ENCODE data around the gene KCNQ5.
A peak's percentile ranks its signal among the peaks of the same experiment; 100 is the strongest.
"Not testable (repeated sequence)": the region's sequence is repeated elsewhere in the genome, so short reads cannot be mapped to it uniquely, and the experiment has no call there.

The KCNQ5 gene

DNA sequence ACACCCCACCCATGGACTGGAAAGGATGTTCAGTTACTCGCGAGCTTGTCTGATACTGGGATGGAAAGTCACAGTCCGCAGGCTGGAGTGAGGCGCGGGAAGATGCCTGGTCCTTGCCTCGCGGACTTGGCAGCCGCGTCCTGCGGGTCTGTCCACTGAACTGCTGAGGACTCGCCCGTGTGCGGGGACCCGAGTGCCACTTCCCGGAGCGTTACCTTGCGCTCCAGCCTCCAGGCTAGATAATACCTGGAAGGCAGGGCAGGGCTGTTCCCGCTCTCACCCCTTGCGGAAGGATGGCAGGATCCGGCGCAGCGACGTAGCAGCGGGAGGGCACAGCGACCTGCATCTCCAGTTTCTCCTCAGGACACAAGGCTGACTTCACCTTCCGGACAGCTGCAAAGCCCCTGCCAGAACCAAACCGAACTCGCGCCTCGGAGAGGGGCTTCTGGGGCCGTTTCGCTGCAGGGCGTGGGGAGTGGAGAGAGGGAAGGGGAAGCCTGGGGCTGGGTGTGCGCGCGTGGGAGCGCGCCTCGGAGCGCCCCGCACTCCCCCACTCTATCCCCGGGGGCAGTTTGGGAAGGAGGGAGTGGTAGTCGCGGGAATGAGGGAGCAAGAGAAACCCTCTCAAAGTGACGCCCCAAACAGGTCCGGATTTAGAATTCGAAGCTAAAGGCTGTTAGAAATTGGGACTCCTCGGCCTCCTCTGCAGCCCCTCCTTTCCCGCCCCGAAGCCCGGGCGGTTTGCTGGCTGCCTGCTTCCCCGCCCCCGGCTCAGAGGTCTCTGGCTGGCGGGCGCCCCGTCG is at the start of gene KCNQ5:
TSS of gene KCNQ5 (plus strand) at position 774 of the 803 bp plus-strand sequence.
- peak; percentile 27 for DNase-seq
- no peak for ATAC-seq (replicated peaks)
- peak within 1 kb of the TSS; percentile 97 to 100 for H3K4me3 Mint-ChIP-seq
- H3K9me3 Mint-ChIP-seq = no peaks in the 10 kb centered on the region
- peaks cover 29 to 44% of the 10 kb centered on the region in 2 donors for H3K4me1 Mint-ChIP-seq
- H3K27ac Mint-ChIP-seq = peak within 1 kb of the TSS; percentile 99
- no peaks in the 10 kb centered on the region for H3K27me3 Mint-ChIP-seq
- peaks cover 0 to 3% of the 10 kb centered on the region in 2 donors for H3K36me3 Mint-ChIP-seq

DNA sequence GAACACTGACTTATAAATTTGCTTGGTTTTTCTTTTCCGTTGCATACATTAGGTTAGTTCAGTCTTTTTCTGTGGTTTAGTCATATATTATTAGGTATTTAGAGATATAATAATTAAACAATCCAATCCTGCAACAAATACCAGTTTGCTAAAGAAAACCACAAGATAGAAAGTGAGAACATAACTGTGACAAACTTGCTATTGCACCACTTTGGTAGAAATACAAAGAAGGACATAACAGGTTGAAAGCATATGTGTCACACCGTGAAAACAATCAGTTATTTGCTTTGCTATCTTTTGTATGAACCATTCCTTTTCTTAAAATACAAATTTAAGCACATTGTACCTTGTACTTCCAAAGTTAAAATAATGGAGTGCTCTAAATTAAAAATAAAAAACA is 42.0 kb upstream of the KCNQ5 start:
- H3K9me3 Mint-ChIP-seq = peaks cover 3 to 5% of the 10 kb centered on the region in 2 donors
- H3K4me1 Mint-ChIP-seq = peaks cover 0 to 4% of the 10 kb centered on the region in 2 donors
- H3K4me3 Mint-ChIP-seq = no peak overlapping the region

GRCh38 chr6:72580281-72580940 is 41.5 kb upstream of the KCNQ5 start:
- peaks cover 5 to 11% of the 10 kb centered on the region in 2 donors for H3K27me3 Mint-ChIP-seq
- H3K27ac Mint-ChIP-seq = no peak overlapping the region
- H3K9me3 Mint-ChIP-seq = peaks cover 3 to 5% of the 10 kb centered on the region in 2 donors
- no peaks in the 10 kb centered on the region for H3K36me3 Mint-ChIP-seq
- ATAC-seq (replicated peaks) (peak in 1 of 2 donors; percentile 48), DNase-seq (no peak)
- H3K4me1 Mint-ChIP-seq = peaks cover 0 to 4% of the 10 kb centered on the region in 2 donors
- no peak overlapping the region for H3K4me3 Mint-ChIP-seq

More for the DNA sequence above, 42.0 kb upstream of the KCNQ5 start:
- no peaks in the 10 kb centered on the region for H3K36me3 Mint-ChIP-seq
- H3K27ac Mint-ChIP-seq = no peak overlapping the region
- DNase-seq = no peak
- H3K27me3 Mint-ChIP-seq = peaks cover 5 to 11% of the 10 kb centered on the region in 2 donors
- no peak for ATAC-seq (replicated peaks)

- H3K9me3 Mint-ChIP-seq; H3K4me3 Mint-ChIP-seq; H3K36me3 Mint-ChIP-seq; ATAC-seq (replicated peaks); H3K27ac Mint-ChIP-seq; H3K4me1 Mint-ChIP-seq; DNase-seq: not testable (repeated sequence)
- H3K27me3 Mint-ChIP-seq = peaks cover 5 to 11% of the 10 kb centered on the region in 2 donors
Measured at GRCh38 chr6:72580950-72581349, 40.9 kb upstream of the KCNQ5 start.

DNA sequence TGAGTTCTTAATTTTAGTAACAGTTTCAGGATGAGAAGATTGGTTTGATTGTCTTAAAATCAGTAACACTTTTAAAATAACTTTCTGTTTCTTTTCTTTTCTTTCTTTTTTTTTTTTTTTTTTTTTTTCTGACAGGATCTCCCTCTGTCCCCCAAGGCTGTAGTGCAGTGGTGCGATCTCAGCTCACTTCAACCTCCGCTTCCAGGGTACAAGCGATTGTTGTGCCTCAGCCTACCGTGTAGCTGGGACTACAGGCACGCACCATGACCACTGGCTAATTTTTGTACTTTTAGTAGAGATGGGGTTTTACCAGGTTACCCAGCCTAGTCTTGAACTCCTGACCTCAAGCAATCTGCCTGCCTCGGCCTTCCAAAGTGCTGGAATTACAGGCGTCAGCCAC is 33.7 kb upstream of the KCNQ5 start:
- H3K9me3 Mint-ChIP-seq = no peaks in the 10 kb centered on the region
- DNase-seq (no peak), ATAC-seq (replicated peaks) (no peak)
- no peak overlapping the region for H3K4me3 Mint-ChIP-seq
- no peak overlapping the region for H3K27ac Mint-ChIP-seq
- H3K36me3 Mint-ChIP-seq = no peaks in the 10 kb centered on the region
- H3K4me1 Mint-ChIP-seq = no peaks in the 10 kb centered on the region
- H3K27me3 Mint-ChIP-seq = peaks cover 0 to under 1% of the 10 kb centered on the region in 2 donors

DNA sequence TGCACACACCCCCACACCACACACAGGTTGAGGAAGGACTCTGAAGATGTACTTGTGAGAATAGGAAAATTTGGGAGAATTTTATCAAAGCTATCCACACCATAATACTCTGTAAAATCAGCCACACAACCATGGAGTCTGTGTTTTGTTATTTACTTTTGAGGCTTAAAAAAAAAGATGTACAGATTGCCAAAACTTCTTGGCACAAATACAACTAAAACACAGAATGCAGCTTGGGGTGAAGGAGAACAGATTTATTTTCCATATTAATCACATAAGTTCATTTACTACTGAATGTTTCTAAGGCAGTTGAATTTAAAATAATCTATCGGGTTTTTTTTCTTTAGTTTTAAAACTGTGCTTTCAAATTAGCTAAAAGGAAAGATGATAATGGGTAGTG is 32.8 kb upstream of the KCNQ5 start:
- ATAC-seq (replicated peaks) = no peak
- no peak for DNase-seq
- Mint-ChIP-seq H3K27ac (no peak overlapping the region), H3K4me1 (no peaks in the 10 kb centered on the region), H3K36me3 (no peaks in the 10 kb centered on the region), H3K9me3 (no peaks in the 10 kb centered on the region), H3K4me3 (no peak overlapping the region), H3K27me3 (peaks cover 3 to 4% of the 10 kb centered on the region in 2 donors)

GRCh38 chr6:72595812-72596211 is 26.1 kb upstream of the KCNQ5 start:
- peaks cover 16 to 24% of the 10 kb centered on the region in 2 donors for H3K27me3 Mint-ChIP-seq
- no peak for ATAC-seq (replicated peaks)
- no peaks in the 10 kb centered on the region for H3K9me3 Mint-ChIP-seq
- H3K27ac Mint-ChIP-seq = no peak overlapping the region
- H3K36me3 Mint-ChIP-seq = no peaks in the 10 kb centered on the region
- H3K4me1 Mint-ChIP-seq = no peaks in the 10 kb centered on the region
- no peak for DNase-seq
- H3K4me3 Mint-ChIP-seq = no peak overlapping the region

- ATAC-seq (replicated peaks) (no peak), DNase-seq (no peak)
- Mint-ChIP-seq H3K4me3 (peak overlapping the region in 1 of 2 donors; percentile 6), H3K4me1 (peaks cover 13 to 31% of the 10 kb centered on the region in 2 donors), H3K27ac (peak overlapping the region; percentile 56), H3K36me3 (no peaks in the 10 kb centered on the region), H3K27me3 (no peaks in the 10 kb centered on the region), H3K9me3 (no peaks in the 10 kb centered on the region)
Measured at GRCh38 chr6:72616406-72617015, 5.4 kb upstream of the KCNQ5 start.

DNA sequence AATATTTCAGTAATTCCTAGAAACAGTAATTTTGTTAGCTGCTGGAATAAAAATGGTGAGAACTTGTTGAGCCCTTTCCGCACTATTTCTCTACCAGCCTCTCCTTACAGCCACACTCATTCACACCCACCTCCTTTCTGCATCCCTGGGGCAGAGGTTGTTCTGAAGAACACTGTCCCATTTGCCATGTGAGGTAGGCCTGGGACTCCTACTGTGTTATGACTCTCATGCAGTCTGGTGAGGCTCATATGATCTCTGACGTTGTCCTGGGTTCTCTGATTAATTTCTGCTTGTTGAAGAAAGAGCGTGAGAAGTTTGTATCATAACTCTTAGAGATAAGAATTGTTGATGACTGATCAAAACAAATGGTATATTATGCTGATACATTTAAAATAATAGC is 4.1 kb upstream of the KCNQ5 start:
- Mint-ChIP-seq H3K36me3 (no peaks in the 10 kb centered on the region), H3K9me3 (no peaks in the 10 kb centered on the region), H3K4me3 (no peak overlapping the region), H3K4me1 (peaks cover 15 to 33% of the 10 kb centered on the region in 2 donors), H3K27ac (no peak overlapping the region), H3K27me3 (no peaks in the 10 kb centered on the region)
- DNase-seq (no peak), ATAC-seq (replicated peaks) (no peak)

DNA sequence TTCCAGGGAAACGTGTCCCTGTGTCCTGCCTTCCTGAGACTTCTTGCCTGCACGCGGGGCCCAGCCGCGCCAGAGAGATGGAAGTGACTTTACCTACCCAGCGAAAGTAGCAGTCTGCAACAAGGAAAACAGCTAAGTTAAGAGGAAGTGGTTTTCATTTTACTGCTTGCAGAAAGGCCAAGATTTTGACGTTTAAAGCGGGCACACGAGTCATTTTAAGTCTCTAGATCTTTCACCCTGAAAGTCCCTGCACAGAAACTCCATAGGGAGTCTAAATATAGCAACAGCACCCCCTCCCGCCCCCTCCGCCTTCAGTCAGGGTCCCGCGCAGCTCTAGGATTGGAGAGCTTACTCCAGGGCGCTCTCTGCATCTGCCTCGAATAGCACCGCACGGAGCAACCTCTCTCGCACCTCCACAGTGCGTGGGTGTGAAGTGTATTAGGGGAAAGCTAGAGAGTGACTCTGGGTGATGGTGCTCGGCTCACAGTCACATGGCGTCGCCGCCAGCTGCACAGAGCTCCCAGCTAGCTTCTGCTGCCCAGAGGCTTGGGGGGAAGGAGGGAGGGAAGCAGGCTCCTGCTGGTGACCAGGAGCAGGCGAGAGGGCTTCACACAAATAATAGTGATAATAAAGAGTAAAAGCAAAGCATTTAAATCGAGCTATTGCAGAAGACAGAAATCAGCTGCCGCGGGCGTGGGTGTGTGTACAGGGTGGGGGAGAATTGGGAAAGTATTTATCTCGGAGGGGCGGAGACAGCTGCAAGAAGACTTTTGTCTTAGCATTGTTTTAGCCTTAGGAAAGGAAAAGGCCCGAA is 1.8 kb upstream of the KCNQ5 start:
- DNase-seq (peak; percentile 89), ATAC-seq (replicated peaks) (peak; percentile 78 to 80)
- peak overlapping the region; percentile 97 to 100 for H3K4me3 Mint-ChIP-seq
- peaks cover 21 to 37% of the 10 kb centered on the region in 2 donors for H3K4me1 Mint-ChIP-seq
- no peaks in the 10 kb centered on the region for H3K36me3 Mint-ChIP-seq
- peak overlapping the region; percentile 97 for H3K27ac Mint-ChIP-seq
- H3K9me3 Mint-ChIP-seq = no peaks in the 10 kb centered on the region
- no peaks in the 10 kb centered on the region for H3K27me3 Mint-ChIP-seq

GRCh38 chr6:72620871-72621290 is 983 bp upstream of the KCNQ5 start:
- ATAC-seq (replicated peaks) (no peak), DNase-seq (peak; percentile 11)
- peak overlapping the region; percentile 97 for H3K27ac Mint-ChIP-seq
- H3K27me3 Mint-ChIP-seq = no peaks in the 10 kb centered on the region
- H3K36me3 Mint-ChIP-seq = no peaks in the 10 kb centered on the region
- H3K4me3 Mint-ChIP-seq = peak overlapping the region; percentile 97 to 100
- H3K4me1 Mint-ChIP-seq = peaks cover 24 to 42% of the 10 kb centered on the region in 2 donors
- H3K9me3 Mint-ChIP-seq = no peaks in the 10 kb centered on the region

DNA sequence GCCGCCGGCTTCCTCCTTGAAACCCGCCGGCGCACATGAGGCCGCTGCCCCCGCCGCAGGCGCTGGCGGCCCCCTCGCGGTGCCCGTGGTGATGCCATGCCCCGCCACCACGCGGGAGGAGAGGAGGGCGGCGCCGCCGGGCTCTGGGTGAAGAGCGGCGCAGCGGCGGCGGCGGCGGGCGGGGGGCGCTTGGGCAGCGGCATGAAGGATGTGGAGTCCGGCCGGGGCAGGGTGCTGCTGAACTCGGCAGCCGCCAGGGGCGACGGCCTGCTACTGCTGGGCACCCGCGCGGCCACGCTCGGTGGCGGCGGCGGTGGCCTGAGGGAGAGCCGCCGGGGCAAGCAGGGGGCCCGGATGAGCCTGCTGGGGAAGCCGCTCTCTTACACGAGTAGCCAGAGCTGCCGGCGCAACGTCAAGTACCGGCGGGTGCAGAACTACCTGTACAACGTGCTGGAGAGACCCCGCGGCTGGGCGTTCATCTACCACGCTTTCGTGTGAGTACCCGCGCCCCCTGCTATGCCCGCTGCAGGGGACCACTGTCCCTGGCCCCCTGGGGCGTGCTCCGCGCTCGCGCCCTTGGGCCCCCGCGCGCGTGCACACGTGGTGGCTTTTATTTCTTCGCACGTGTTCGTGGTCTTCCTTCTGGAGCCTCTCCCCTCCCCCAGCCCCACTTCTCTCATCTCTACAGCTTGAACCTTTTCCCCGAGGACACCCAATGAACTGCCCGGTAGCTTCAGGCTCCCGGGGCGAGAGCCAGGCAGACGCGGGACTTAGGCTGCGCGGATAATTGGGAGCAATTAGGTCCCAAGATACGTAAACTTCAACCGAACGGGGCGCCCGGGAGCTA is 453 bp downstream of the KCNQ5 start:
- Mint-ChIP-seq H3K36me3 (peaks cover 0 to 6% of the 10 kb centered on the region in 2 donors), H3K4me1 (peaks cover 34 to 49% of the 10 kb centered on the region in 2 donors), H3K27ac (peak overlapping the region; percentile 99), H3K27me3 (no peaks in the 10 kb centered on the region), H3K9me3 (no peaks in the 10 kb centered on the region), H3K4me3 (peak overlapping the region; percentile 97 to 100)
- peak; percentile 64 for DNase-seq
- ATAC-seq (replicated peaks) = peak; percentile 30 to 43

DNA sequence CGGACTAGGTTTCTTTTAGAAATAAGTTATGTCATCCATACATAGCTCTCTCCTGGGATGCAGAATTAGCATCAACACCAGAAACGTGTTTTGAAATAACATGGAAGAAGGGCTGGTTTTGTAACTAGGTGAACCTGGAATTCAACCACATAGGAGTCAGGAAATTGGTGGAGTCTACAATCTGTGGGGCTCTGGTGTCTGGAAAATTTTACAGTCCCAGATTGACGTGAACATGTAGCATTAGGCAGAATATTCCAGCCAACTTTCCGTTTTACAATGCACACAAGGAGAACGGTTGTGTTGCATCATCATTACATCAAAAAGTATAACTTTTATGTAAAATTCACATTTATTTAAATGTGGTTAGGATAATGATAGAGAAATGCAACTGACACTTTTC is 1.9 kb downstream of the KCNQ5 start:
- H3K9me3 Mint-ChIP-seq = no peaks in the 10 kb centered on the region
- H3K4me3 Mint-ChIP-seq = peak overlapping the region; percentile 97 to 100
- peak overlapping the region; percentile 79 for H3K27ac Mint-ChIP-seq
- H3K4me1 Mint-ChIP-seq = peaks cover 38 to 63% of the 10 kb centered on the region in 2 donors
- DNase-seq (no peak), ATAC-seq (replicated peaks) (no peak)
- peaks cover 1 to 10% of the 10 kb centered on the region in 2 donors for H3K36me3 Mint-ChIP-seq
- H3K27me3 Mint-ChIP-seq = no peaks in the 10 kb centered on the region

All from stimulated activated naive B cell treated with anti-CD40 and anti-IgM and Interleukin-4, amounts not matched to agents 10 μg/mL and 1 μg/mL and 100 μg/mL, for 72 hours (primary cell).